Measurements from ENCODE around the gene JAGN1. TPM values are rescaled to one million over a fixed set of nuclear protein-coding genes. Genes with fewer than 3 reads are reported as not detected.

Gene JAGN1
- total and polyA plus RNA-seq, 2 of the 8 experiments (the other 6 are each of a cell fraction or from before 2014, with no cell fraction given), result 26.9 to 51.6 TPM

DNA sequence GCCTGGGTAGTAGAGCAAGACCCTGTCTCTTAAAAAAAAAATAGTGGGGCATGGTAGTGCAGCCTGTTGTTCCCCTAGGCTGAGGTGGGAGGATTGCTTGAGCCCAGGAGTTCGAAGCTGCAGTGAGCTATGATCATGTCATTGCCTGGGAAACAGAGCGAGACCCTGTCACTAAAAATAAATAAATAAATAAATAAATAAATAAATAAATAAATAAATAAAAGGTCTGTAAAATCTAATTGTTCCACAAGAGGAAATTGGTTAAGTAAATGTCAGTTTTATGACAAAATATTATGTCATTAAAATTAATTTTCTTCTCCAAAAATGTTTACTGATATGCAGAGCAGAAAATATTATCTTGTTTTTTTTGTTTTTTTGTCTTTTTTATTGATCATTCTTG, 48.6 kb downstream of the JAGN1 start:
- CTCF ChIA-PET (ENCODE audit: partially characterized antibody), result interaction anchor here (1.1 to 1.6 kb wide), 3 partner anchors 8 to 119 kb away, joined by 3 to 5 read pairs (median 5); no protein-coding TSS in a partner anchor
- TF ChIP-seq HDAC2 (IDR thresholded peaks at IDR 0.05; ENCODE audit: borderline replicate concordance in 1 of 2, low read depth in 2 of 2, low read length in 2 of 2) (no peak), GABPA (IDR thresholded peaks at IDR 0.05; ENCODE audit: borderline replicate concordance, insufficient read depth, low read length) (no peak), MAFK (IDR thresholded peaks at IDR 0.05; ENCODE audit: low read depth, low read length) (no peak), NRF1 (IDR thresholded peaks at IDR 0.05; ENCODE audit: low read depth, low read length) (no peak), KDM5A (IDR thresholded peaks at IDR 0.05; ENCODE audit: low read length) (no peak), TCF12 (IDR thresholded peaks at IDR 0.05; ENCODE audit: low read depth, low read length) (no peak), HDAC6 (IDR thresholded peaks at IDR 0.05; ENCODE audit: low read depth, low read length) (no peak), TBP (IDR thresholded peaks at IDR 0.05; ENCODE audit: low read depth, low read length) (no peak), EGR1 (IDR thresholded peaks at IDR 0.05; ENCODE audit: borderline replicate concordance, low read depth, low read length) (no peak)
- TF ChIP-seq, protein P1, sequence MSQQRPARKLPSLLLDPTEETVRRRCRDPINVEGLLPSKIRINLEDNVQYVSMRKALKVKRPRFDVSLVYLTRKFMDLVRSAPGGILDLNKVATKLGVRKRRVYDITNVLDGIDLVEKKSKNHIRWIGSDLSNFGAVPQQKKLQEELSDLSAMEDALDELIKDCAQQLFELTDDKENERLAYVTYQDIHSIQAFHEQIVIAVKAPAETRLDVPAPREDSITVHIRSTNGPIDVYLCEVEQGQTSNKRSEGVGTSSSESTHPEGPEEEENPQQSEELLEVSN (IDR thresholded peaks at IDR 0.05), result no peak
- TF ChIP-seq, protein P2, sequence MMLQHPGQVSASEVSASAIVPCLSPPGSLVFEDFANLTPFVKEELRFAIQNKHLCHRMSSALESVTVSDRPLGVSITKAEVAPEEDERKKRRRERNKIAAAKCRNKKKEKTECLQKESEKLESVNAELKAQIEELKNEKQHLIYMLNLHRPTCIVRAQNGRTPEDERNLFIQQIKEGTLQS (IDR thresholded peaks at IDR 0.05; ENCODE audit: insufficient read depth, low read depth, low read length), result no peak

More for the DNA sequence above, 48.6 kb downstream of the JAGN1 start:
- H3K79me1 ChIP-seq (ENCODE audit: low read depth, low read length), result no peaks in the 10 kb centered on the region
- H2BK5ac ChIP-seq (ENCODE audit: low read depth, low read length), result no peak overlapping the region
- H2BK120ac ChIP-seq (replicated peaks; ENCODE audit: low read depth, low read length), result no peak overlapping the region
- H3K4me3 ChIP-seq (ENCODE audit: extremely low read depth in 1 of 4, insufficient read depth in 2 of 4, low read depth in 3 of 4, low read length in 4 of 4), result no peak overlapping the region
- H3K4me1 ChIP-seq (replicated peaks in 1 of 4; ENCODE audit: control insufficient read depth in 3 of 4, insufficient read depth in 4 of 4, low read length in 3 of 4), result peaks cover 0 to 7% (median 4%) of the 10 kb centered on the region in 4 experiments; a peak in 6 of 7 replicates
- no peak overlapping the region for H2AK5ac ChIP-seq (ENCODE audit: low read depth, low read length)
- no peak overlapping the region for H3K27ac ChIP-seq (ENCODE audit: low read depth, low read length)
- no peak overlapping the region for H3K23ac ChIP-seq (ENCODE audit: insufficient read length)
- no peak overlapping the region for H4K5ac ChIP-seq (ENCODE audit: insufficient read length, low read depth, low read length)
- H3K23me2 ChIP-seq (ENCODE audit: low read depth, low read length), result peaks cover 5% of the 10 kb centered on the region; the same call in 1 of the 2 replicates
- H2BK20ac ChIP-seq (ENCODE audit: low read length), result no peak overlapping the region
- H3K9me3 ChIP-seq (ENCODE audit: insufficient read depth in 2 of 2, low read depth in 1 of 2, low read length in 1 of 2), result peaks cover 0 to 4% of the 10 kb centered on the region in 2 experiments; a peak in 1 of 4 replicates
- WGBS, 2 experiments (ENCODE audit: extremely low coverage in 1 of 2, insufficient coverage in 1 of 2, insufficient read length in 1 of 2, insufficient replicate concordance in 2 of 2, low coverage in 1 of 2, low lambda C conversion rate in 2 of 2, missing lambda C conversion rate in 1 of 2), result 97% methylated on average over 2 of the region's 2 CpGs; no CpG with 5 or more reads in 1 of the 2 experiments
- no peaks in the 10 kb centered on the region for H3K36me3 ChIP-seq (ENCODE audit: control insufficient read depth in 2 of 4, insufficient read depth in 4 of 4, low read length in 3 of 4)
- H3K4ac ChIP-seq (replicated peaks; ENCODE audit: insufficient read length, low read depth, low read length), result no peak overlapping the region
- H4K8ac ChIP-seq (ENCODE audit: extremely low read depth, insufficient read depth, low read length), result no peak overlapping the region
- H4K20me1 ChIP-seq (replicated peaks in 1 of 2; ENCODE audit: control insufficient read depth in 1 of 2, insufficient read depth in 2 of 2, low read length in 2 of 2), result no peaks in the 10 kb centered on the region
- H3K14ac ChIP-seq (ENCODE audit: insufficient read length), result no peak overlapping the region
- H2AFZ ChIP-seq (ENCODE audit: low read length), result no peak overlapping the region
- no peak for DNase-seq (ENCODE audit: low read depth in 1 of 2, low spot score in 2 of 2)
- no peak overlapping the region for H2BK15ac ChIP-seq (ENCODE audit: low read length)
- POLR2A ChIA-PET (ENCODE audit: partially characterized antibody), result interaction anchor here (0.7 kb wide), 2 partner anchors 78 to 235 kb away, joined by 3 read pairs; no protein-coding TSS in a partner anchor
- no peak overlapping the region for H2BK12ac ChIP-seq (ENCODE audit: low read depth, low read length)
- H3K27me3 ChIP-seq (replicated peaks in 1 of 4; ENCODE audit: control insufficient read depth in 3 of 4, extremely low read depth in 1 of 4, insufficient read depth in 3 of 4, low read length in 3 of 4), result no peaks in the 10 kb centered on the region
- no peak for FAIRE-seq
- no peak overlapping the region for H4K91ac ChIP-seq (replicated peaks; ENCODE audit: insufficient read length, low read length)
- H3K79me2 ChIP-seq (ENCODE audit: control insufficient read depth in 1 of 2, insufficient read depth in 2 of 2, low read length in 2 of 2), result no peaks in the 10 kb centered on the region
- H3K56ac ChIP-seq (replicated peaks; ENCODE audit: insufficient read length, low read depth, low read length), result no peak overlapping the region
- H3K9ac ChIP-seq (replicated peaks in 1 of 4; ENCODE audit: extremely low read depth in 1 of 4, low read depth in 3 of 4, low read length in 3 of 4), result no peak overlapping the region
- no peak overlapping the region for H3K4me2 ChIP-seq (ENCODE audit: insufficient read depth in 1 of 2, low read depth in 2 of 2, low read length in 2 of 2)
- no peak overlapping the region for H3K18ac ChIP-seq (ENCODE audit: extremely low read depth, low read length)
